Epithelial cell of proximal tubule (primary cell): Measurements from ENCODE around the gene SPATA16. TPM values are rescaled to one million over a fixed set of nuclear protein-coding genes. Genes with fewer than 3 reads are reported as not detected.
A peak's percentile ranks its signal among the peaks of the same experiment; 100 is the strongest.

Experiments
- DNase-seq: peaks from one replicate; pipeline ENCODE4 v3.0.0-alpha.2; 2011; ENCODE audit warnings: low read depth
- H3K4me3 ChIP-seq: 2 replicates; pipeline ENCODE4 v1.5.1; 2011; ENCODE audit warnings: low read depth, mild to moderate bottlenecking, low read length
- total RNA-seq: library from RNA; depleted of rRNA; stranded (reverse); fragments of >200 nt; gene quantifications from 2 replicates; pipeline ENCODE4 v1.2.3, GENCODE V29; 2015
- TF ChIP-seq, protein P1 (sequence below): conservative IDR thresholded peaks from 2 replicates; pipeline ENCODE4 v1.5.1; 2012; ENCODE audit warnings: low read depth, mild to moderate bottlenecking, low read length

SPATA16 gene
- total RNA-seq, 1 donor from 2014 or later: not detected

DNA sequence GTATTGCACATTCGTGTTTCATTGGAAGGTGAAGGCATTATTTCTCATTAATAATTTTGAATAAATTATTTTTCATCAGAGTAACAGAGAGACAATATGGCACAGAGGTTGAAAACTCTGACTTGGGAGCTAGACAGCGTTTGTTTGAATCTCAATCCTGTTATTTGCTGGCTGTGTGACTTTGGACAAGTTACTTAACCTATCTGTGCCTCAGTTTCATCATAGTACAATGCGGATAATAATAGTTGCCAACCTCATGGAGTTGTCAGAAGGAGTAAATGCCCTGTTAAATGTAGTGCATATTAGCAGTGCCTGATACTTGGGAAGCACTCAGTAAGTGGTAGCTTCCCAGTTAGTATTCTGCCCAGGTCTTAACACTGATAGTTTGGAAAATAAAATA is 151.7 kb downstream of the SPATA16 start:
- TF ChIP-seq, protein P1, sequence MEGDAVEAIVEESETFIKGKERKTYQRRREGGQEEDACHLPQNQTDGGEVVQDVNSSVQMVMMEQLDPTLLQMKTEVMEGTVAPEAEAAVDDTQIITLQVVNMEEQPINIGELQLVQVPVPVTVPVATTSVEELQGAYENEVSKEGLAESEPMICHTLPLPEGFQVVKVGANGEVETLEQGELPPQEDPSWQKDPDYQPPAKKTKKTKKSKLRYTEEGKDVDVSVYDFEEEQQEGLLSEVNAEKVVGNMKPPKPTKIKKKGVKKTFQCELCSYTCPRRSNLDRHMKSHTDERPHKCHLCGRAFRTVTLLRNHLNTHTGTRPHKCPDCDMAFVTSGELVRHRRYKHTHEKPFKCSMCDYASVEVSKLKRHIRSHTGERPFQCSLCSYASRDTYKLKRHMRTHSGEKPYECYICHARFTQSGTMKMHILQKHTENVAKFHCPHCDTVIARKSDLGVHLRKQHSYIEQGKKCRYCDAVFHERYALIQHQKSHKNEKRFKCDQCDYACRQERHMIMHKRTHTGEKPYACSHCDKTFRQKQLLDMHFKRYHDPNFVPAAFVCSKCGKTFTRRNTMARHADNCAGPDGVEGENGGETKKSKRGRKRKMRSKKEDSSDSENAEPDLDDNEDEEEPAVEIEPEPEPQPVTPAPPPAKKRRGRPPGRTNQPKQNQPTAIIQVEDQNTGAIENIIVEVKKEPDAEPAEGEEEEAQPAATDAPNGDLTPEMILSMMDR: no peak

DNA sequence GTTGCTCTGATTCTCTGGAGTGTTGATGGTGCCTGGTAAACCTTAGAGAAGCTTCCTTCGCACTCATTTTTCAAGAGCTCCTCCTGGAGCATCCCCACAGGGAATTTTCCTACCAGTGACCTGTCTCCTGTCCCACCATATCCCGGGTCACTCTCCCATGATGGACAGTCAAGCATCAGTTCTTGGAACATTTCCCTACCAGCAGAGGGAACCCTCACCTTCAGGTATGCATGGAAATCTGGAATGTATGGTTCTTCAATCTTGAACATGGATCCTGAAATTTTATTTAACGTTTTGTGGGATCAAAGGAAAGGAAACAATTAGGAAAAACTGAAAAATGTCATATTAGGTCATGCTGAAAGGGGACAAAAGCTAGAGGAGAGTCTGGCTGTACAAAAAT is 153.8 kb downstream of the SPATA16 start:
- no peak overlapping the region for H3K4me3 ChIP-seq
- DNase-seq: no peak
- TF ChIP-seq, protein P1: peak; percentile 73

More for the DNA sequence above, 151.7 kb downstream of the SPATA16 start:
- H3K4me3 ChIP-seq: no peak overlapping the region
- no peak for DNase-seq

DNA sequence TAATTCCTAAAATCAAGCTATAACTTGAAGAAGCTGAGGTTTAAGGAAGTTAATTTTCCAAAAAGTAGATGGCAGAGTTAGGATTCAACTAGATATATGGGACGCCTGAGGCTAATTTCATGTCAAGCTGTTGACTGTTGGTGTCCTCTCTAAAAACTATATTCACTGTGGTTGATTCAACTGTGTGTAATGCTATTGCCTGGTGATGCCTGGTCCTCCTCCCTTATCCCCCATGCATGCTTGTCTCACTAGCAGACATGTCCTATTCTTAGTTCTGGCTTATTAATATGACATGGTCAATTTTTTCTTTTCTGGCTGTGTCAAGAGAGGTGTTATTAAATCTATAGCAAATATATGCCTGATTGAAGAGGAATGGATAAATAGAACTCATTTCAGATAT is 156.1 kb downstream of the SPATA16 start:
- TF ChIP-seq, protein P1: no peak
- no peak overlapping the region for H3K4me3 ChIP-seq
- no peak for DNase-seq

DNA sequence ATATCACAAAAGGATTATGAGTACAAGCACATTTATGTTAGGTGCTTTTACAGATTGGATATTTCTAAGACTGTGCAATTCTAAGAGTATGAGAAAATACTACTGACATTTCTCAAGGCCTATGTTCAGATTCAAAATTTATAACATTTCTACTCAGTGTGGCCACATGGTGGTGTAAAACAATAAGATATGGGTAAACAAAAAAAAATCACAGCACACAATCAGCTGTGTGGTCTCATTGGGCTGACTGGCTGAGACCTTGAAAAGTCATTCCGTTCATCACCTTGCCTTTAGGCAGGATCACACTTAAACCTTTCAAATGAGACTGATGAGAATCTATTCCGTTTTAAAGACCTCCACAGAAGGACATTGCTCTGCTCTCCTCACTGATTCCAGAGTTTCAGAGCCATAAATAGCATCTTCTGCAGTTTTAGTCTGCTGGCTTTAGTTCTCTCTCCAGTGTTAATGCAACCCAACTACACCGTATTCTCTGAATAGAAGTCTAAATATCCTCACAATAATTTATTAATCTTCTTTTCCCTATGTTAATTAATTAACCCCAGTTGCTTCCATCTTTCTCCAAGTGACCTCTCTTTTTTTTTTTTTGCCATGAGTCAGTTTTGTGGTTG is 158.2 kb downstream of the SPATA16 start:
- no peak for DNase-seq
- no peak overlapping the region for H3K4me3 ChIP-seq
- TF ChIP-seq, protein P1: peak; percentile 30

DNA sequence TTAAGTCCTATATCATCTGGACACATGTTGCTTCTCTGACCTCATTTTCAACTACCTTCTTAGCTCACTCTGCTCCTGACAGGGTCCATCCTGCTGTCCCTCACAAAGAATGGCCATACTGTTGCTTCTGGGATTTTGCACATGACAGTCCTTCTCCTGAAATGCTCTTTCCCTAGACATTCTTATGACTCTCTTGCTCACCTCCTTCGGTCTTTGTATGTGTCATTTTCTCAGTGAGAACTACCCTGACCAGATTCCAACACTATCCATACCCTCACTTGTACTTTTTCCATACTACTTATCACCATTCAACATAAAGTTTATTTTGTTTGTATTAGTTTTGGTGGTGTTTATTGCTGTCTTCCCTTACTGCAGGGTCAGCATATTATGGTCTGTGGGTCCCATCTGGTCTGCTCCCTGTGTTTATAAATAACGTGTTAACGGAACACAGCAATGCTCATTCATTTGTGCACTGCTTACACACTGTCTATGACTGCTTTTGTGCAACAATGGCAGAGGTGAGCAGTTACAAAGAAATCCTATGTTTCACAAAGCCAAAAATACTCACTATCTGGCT is 159.5 kb downstream of the SPATA16 start:
- no peak overlapping the region for H3K4me3 ChIP-seq
- TF ChIP-seq, protein P1: no peak
- no peak for DNase-seq

DNA sequence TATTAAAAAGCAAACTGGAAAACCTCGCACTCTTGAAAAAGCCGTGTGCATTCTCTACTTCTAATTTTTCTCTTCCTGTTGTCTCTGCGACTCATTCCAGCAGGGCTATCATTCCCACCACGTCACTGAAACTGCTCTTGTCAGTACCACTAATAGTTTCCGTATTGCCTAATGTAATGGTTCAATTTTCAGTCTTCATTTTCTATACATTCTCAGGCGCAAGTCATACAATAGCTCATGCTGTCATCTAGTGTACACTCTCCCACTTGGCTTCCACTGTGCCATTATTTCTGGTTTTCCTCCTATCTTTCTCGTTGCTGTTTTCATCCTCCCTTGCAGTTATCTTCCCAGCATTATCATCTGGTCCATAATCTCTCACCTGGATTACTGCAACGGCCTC is 160.2 kb downstream of the SPATA16 start:
- TF ChIP-seq, protein P1: no peak
- DNase-seq: no peak
- no peak overlapping the region for H3K4me3 ChIP-seq

DNA sequence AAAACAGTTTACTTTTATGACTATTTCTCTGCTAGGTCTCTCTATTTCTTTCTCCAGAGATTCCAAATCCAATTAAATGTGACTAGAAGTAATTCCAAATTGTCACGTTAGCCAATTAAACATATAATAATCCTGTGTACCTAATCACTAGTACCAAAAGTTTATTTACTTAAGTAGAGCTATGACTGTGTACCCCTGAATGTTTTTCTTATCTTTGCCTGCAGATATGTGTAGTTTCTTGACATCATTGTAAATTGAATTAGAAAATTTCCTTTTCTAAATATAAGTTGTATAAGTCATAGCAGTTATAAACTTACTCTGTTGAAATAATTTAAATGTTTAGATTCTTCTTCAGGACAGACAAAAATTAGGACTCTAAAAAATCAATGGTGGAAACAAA is 163.3 kb downstream of the SPATA16 start:
- DNase-seq: no peak
- no peak overlapping the region for H3K4me3 ChIP-seq
- TF ChIP-seq, protein P1: no peak
